GM23338 (cell line): Measurements from ENCODE around the gene SLC8A3. TPM values are rescaled to one million over a fixed set of nuclear protein-coding genes. Genes with fewer than 3 reads are reported as not detected.

ENCODE experiments used
- ATAC-seq: fragments of 200-7000 bp; cut with Tn5 transposase; 3 replicates; pipeline ENCODE4 v1.9.1; 2020
- DNase-seq: peaks from one replicate; pipeline ENCODE4 v3.0.0-alpha.2; 2015; ENCODE audit warnings: low spot score
- H2AFZ ChIP-seq: fragments of 200-600 bp; sonication (generic); 2 replicates; pipeline ENCODE4 v1.8.0; 2016; ENCODE audit warnings: antibody characterized with exemption, mild to moderate bottlenecking, moderate library complexity
- H3F3A ChIP-seq: fragments of 200-600 bp; sonication (generic); replicated peaks from 2 replicates; pipeline ENCODE4 v1.8.0; 2017; ENCODE audit warnings: antibody characterized with exemption, mixed run types, low read depth
- H3K27ac ChIP-seq: fragments of 200-600 bp; sonication (generic); 2 replicates; pipeline ENCODE4 v1.6.1; 2016; ENCODE audit warnings: low read depth
- H3K27me3 ChIP-seq: fragments of 200-600 bp; sonication (generic); 2 replicates; pipeline ENCODE4 v1.8.0; 2016; ENCODE audit warnings: mild to moderate bottlenecking, mixed run types, moderate library complexity; ENCODE audit not compliant: insufficient read depth
- H3K36me3 ChIP-seq: fragments of 200-600 bp; sonication (generic); 2 replicates; pipeline ENCODE4 v1.8.0; 2016; ENCODE audit warnings: mild to moderate bottlenecking; ENCODE audit not compliant: insufficient read depth
- H3K4me1 ChIP-seq: fragments of 200-600 bp; sonication (generic); 2 replicates; pipeline ENCODE4 v1.8.0; 2016; ENCODE audit warnings: mild to moderate bottlenecking, moderate library complexity; ENCODE audit not compliant: insufficient read depth
- H3K4me2 ChIP-seq: fragments of 200-600 bp; sonication (generic); 2 replicates; pipeline ENCODE4 v1.7.1; 2017; ENCODE audit warnings: mixed run types
- H3K4me3 ChIP-seq: fragments of 200-600 bp; sonication (generic); 2 replicates; pipeline ENCODE4 v1.6.1; 2016; ENCODE audit warnings: mixed run types
- H3K79me2 ChIP-seq: fragments of 200-600 bp; sonication (generic); replicated peaks from 2 replicates; pipeline ENCODE4 v1.8.0; 2017; ENCODE audit warnings: mild to moderate bottlenecking; ENCODE audit not compliant: insufficient read depth
- H3K9me2 ChIP-seq: fragments of 200-600 bp; sonication (generic); 2 replicates; pipeline ENCODE4 v1.8.0; 2017; ENCODE audit not compliant: insufficient read depth
- H4K20me1 ChIP-seq: fragments of 200-600 bp; sonication (generic); replicated peaks from 2 replicates; pipeline ENCODE4 v1.8.0; 2017; ENCODE audit warnings: mild to moderate bottlenecking; ENCODE audit not compliant: insufficient read depth
- H3K27ac Mint-ChIP-seq: 2 replicates; pipeline ENCODE4 v1.8.0; 2020; ENCODE audit warnings: inconsistent platforms, mild to moderate bottlenecking, moderate library complexity, mixed read lengths
- H3K27me3 Mint-ChIP-seq: 3 replicates; pipeline ENCODE4 v1.8.0; 2022; ENCODE audit warnings: low read depth, mild to moderate bottlenecking, moderate library complexity, mixed read lengths, inconsistent platforms; ENCODE audit not compliant: insufficient read depth, poor library complexity
- H3K36me3 Mint-ChIP-seq: 3 replicates; pipeline ENCODE4 v1.8.0; 2021; ENCODE audit warnings: low read depth, mild to moderate bottlenecking, inconsistent platforms, moderate library complexity, mixed read lengths
- H3K4me1 Mint-ChIP-seq: 3 replicates; pipeline ENCODE4 v1.8.0; 2020; ENCODE audit warnings: mild to moderate bottlenecking, inconsistent platforms, mixed read lengths
- H3K4me3 Mint-ChIP-seq: 3 replicates; pipeline ENCODE4 v1.8.0; 2021; ENCODE audit warnings: moderate library complexity, mild to moderate bottlenecking, inconsistent platforms, mixed read lengths
- H3K9me3 Mint-ChIP-seq: 3 replicates; pipeline ENCODE4 v1.8.0; 2020; ENCODE audit warnings: moderate library complexity, mild to moderate bottlenecking, inconsistent platforms, mixed read lengths
- CREB1 ChIP-seq: fragments of 250-450 bp; sonication (Bioruptor Pico); IDR thresholded peaks from 2 replicates; pipeline ENCODE4 v1.5.0; 2020; ENCODE audit warnings: low read depth, mild to moderate bottlenecking, moderate library complexity
- EZH2phosphoT487 ChIP-seq: fragments of 200-600 bp; sonication (generic); IDR thresholded peaks from one replicate; pipeline ENCODE4 v1.8.1; 2018; ENCODE audit warnings: antibody characterized with exemption; ENCODE audit not compliant: unreplicated experiment
- JUNB ChIP-seq: IDR thresholded peaks from one replicate; pipeline ENCODE4 v1.6.1; 2016; ENCODE audit warnings: antibody characterized with exemption; ENCODE audit not compliant: unreplicated experiment
- NANOG ChIP-seq: IDR thresholded peaks from 2 replicates; pipeline ENCODE4 v1.6.1; 2016; ENCODE audit warnings: antibody characterized with exemption, borderline replicate concordance
- POLR2AphosphoS5 ChIP-seq: IDR thresholded peaks from 2 replicates; pipeline ENCODE4 v1.6.1; 2016; ENCODE audit warnings: antibody characterized with exemption, low read depth
- STAT1 ChIP-seq: IDR thresholded peaks from one replicate; pipeline ENCODE4 v1.6.1; 2016; ENCODE audit warnings: antibody characterized with exemption; ENCODE audit not compliant: unreplicated experiment
- ZNF114 ChIP-seq: fragments of 250-450 bp; sonication (Bioruptor Pico); IDR thresholded peaks from 2 replicates; pipeline ENCODE4 v1.5.0; 2020; ENCODE audit warnings: mild to moderate bottlenecking, moderate library complexity
- ZNF331 ChIP-seq: fragments of 250-450 bp; sonication (Bioruptor Pico); IDR thresholded peaks from 2 replicates; pipeline ENCODE4 v1.5.0; 2020; ENCODE audit warnings: low read depth, mild to moderate bottlenecking, moderate library complexity
- polyA plus RNA-seq: library from polyadenylated mRNA; unstranded; fragments of >200 nt; fragmentation: Nextera tagmentation; extraction: Ambion mirVana; gene quantifications from 2 replicates; pipeline ENCODE4 v1.2.1, GENCODE V29; 2016
- total RNA-seq: library from RNA; depleted of rRNA; stranded (reverse); fragments of >200 nt; shearing (Covaris generic); gene quantifications from 2 replicates; pipeline ENCODE4 v1.2.3, GENCODE V29; 2014
- TF ChIP-seq, protein P1 (sequence below): IDR thresholded peaks from 2 replicates; pipeline ENCODE4 v1.6.1; 2016; ENCODE audit warnings: antibody characterized with exemption
- TF ChIP-seq, protein P2 (sequence below), 2 experiments: fragments of 200-600 bp in 1 of 2; sonication (generic) in 1 of 2; conservative IDR thresholded peaks; 2 replicates each; pipeline versions ENCODE4 v1.5.1 to v1.6.1; 2016 to 2017; ENCODE audit warnings: antibody characterized with exemption in 2 of 2, low read depth in 2 of 2, mild to moderate bottlenecking in 2 of 2, moderate library complexity in 1 of 2
- TF ChIP-seq, protein P3 (sequence below): IDR thresholded peaks from one replicate; pipeline ENCODE4 v1.6.1; 2018; ENCODE audit warnings: antibody characterized with exemption; ENCODE audit not compliant: unreplicated experiment
- TF ChIP-seq, protein P4 (sequence below): fragments of 250-450 bp; sonication (Bioruptor Pico); IDR thresholded peaks from 2 replicates; pipeline ENCODE4 v1.5.0; 2020; ENCODE audit warnings: mild to moderate bottlenecking, moderate library complexity

The SLC8A3 gene
- total and polyA plus RNA-seq, 2 experiments from 2014 or later = 0.82 to 2.0 TPM

DNA sequence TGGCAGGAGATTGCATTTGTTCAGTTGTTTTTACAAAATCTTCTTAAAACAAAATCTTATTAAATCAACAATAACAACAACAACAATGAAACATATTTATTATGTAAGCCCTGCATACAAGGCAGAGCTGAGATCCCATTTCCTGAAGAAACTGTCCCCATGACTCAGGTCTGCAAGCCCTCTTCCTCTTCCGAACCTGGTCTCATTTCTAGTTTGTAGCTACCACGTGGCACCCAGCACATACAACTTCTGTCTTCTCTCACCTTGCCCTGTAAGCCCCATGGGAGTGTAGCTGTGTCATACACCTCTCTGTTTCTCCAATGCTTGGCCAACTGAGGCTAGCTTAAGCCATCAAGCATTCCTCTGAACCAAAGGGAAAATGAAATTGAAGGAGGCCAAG is 106.4 kb downstream of the SLC8A3 start (continued):
- TF ChIP-seq, protein P1, sequence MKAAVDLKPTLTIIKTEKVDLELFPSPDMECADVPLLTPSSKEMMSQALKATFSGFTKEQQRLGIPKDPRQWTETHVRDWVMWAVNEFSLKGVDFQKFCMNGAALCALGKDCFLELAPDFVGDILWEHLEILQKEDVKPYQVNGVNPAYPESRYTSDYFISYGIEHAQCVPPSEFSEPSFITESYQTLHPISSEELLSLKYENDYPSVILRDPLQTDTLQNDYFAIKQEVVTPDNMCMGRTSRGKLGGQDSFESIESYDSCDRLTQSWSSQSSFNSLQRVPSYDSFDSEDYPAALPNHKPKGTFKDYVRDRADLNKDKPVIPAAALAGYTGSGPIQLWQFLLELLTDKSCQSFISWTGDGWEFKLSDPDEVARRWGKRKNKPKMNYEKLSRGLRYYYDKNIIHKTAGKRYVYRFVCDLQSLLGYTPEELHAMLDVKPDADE = no peak
- TF ChIP-seq ZNF331 (CRISPR knock-in tag) = no peak

DNA sequence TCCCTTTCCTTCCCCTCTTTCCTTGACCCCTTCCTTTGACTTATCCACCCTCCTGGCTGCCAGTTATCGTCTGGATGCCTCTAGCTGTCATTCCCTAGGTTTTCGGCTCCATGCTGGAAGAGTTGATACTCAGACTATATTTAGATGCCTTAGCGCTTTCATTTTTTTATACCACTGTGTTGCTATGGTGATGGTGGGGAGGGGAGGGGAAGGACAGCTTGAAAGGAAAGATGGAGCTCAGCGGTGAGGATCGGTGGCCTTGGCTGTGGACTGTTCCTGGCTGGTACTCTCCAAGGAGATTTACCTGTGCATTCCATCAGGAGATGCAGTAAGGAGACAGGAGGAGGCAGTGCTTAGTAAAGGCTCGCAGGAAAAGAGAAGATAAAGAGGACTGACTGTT is 108.7 kb downstream of the SLC8A3 start:
- Histone ChIP-seq H3K27me3 (no peaks in the 10 kb centered on the region), H3K27ac (no peak overlapping the region), H3K4me3 (no peak overlapping the region), H3K4me2 (no peak overlapping the region), H3K9me2 (peaks cover 7% of the 10 kb centered on the region; the same call in 1 of the 2 replicates), H3F3A (no peaks in the 10 kb centered on the region), H3K36me3 (no peaks in the 10 kb centered on the region), H3K79me2 (no peaks in the 10 kb centered on the region), H4K20me1 (no peaks in the 10 kb centered on the region), H3K4me1 (peaks cover 7% of the 10 kb centered on the region), H2AFZ (no peak overlapping the region)
- Mint-ChIP-seq H3K27ac (no peak overlapping the region), H3K4me3 (no peak overlapping the region), H3K4me1 (peaks cover 21% of the 10 kb centered on the region), H3K36me3 (no peaks in the 10 kb centered on the region), H3K27me3 (peaks cover 8% of the 10 kb centered on the region), H3K9me3 (no peaks in the 10 kb centered on the region)
- ATAC-seq (no peak), DNase-seq (no peak)
- TF ChIP-seq STAT1 (no peak), EZH2phosphoT487 (no peak), NANOG (no peak), CREB1 (CRISPR knock-in tag) (no peak), POLR2AphosphoS5 (no peak), ZNF331 (CRISPR knock-in tag) (no peak), ZNF114 (CRISPR knock-in tag) (no peak), JUNB (no peak)
- TF ChIP-seq, protein P1 = no peak
- TF ChIP-seq, protein P2, sequence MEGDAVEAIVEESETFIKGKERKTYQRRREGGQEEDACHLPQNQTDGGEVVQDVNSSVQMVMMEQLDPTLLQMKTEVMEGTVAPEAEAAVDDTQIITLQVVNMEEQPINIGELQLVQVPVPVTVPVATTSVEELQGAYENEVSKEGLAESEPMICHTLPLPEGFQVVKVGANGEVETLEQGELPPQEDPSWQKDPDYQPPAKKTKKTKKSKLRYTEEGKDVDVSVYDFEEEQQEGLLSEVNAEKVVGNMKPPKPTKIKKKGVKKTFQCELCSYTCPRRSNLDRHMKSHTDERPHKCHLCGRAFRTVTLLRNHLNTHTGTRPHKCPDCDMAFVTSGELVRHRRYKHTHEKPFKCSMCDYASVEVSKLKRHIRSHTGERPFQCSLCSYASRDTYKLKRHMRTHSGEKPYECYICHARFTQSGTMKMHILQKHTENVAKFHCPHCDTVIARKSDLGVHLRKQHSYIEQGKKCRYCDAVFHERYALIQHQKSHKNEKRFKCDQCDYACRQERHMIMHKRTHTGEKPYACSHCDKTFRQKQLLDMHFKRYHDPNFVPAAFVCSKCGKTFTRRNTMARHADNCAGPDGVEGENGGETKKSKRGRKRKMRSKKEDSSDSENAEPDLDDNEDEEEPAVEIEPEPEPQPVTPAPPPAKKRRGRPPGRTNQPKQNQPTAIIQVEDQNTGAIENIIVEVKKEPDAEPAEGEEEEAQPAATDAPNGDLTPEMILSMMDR (conservative IDR thresholded peaks at IDR 0.05; ENCODE audit: low read depth in 2 of 2) = no peak
- TF ChIP-seq, protein P3, sequence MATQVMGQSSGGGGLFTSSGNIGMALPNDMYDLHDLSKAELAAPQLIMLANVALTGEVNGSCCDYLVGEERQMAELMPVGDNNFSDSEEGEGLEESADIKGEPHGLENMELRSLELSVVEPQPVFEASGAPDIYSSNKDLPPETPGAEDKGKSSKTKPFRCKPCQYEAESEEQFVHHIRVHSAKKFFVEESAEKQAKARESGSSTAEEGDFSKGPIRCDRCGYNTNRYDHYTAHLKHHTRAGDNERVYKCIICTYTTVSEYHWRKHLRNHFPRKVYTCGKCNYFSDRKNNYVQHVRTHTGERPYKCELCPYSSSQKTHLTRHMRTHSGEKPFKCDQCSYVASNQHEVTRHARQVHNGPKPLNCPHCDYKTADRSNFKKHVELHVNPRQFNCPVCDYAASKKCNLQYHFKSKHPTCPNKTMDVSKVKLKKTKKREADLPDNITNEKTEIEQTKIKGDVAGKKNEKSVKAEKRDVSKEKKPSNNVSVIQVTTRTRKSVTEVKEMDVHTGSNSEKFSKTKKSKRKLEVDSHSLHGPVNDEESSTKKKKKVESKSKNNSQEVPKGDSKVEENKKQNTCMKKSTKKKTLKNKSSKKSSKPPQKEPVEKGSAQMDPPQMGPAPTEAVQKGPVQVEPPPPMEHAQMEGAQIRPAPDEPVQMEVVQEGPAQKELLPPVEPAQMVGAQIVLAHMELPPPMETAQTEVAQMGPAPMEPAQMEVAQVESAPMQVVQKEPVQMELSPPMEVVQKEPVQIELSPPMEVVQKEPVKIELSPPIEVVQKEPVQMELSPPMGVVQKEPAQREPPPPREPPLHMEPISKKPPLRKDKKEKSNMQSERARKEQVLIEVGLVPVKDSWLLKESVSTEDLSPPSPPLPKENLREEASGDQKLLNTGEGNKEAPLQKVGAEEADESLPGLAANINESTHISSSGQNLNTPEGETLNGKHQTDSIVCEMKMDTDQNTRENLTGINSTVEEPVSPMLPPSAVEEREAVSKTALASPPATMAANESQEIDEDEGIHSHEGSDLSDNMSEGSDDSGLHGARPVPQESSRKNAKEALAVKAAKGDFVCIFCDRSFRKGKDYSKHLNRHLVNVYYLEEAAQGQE = no peak
- TF ChIP-seq, protein P4, sequence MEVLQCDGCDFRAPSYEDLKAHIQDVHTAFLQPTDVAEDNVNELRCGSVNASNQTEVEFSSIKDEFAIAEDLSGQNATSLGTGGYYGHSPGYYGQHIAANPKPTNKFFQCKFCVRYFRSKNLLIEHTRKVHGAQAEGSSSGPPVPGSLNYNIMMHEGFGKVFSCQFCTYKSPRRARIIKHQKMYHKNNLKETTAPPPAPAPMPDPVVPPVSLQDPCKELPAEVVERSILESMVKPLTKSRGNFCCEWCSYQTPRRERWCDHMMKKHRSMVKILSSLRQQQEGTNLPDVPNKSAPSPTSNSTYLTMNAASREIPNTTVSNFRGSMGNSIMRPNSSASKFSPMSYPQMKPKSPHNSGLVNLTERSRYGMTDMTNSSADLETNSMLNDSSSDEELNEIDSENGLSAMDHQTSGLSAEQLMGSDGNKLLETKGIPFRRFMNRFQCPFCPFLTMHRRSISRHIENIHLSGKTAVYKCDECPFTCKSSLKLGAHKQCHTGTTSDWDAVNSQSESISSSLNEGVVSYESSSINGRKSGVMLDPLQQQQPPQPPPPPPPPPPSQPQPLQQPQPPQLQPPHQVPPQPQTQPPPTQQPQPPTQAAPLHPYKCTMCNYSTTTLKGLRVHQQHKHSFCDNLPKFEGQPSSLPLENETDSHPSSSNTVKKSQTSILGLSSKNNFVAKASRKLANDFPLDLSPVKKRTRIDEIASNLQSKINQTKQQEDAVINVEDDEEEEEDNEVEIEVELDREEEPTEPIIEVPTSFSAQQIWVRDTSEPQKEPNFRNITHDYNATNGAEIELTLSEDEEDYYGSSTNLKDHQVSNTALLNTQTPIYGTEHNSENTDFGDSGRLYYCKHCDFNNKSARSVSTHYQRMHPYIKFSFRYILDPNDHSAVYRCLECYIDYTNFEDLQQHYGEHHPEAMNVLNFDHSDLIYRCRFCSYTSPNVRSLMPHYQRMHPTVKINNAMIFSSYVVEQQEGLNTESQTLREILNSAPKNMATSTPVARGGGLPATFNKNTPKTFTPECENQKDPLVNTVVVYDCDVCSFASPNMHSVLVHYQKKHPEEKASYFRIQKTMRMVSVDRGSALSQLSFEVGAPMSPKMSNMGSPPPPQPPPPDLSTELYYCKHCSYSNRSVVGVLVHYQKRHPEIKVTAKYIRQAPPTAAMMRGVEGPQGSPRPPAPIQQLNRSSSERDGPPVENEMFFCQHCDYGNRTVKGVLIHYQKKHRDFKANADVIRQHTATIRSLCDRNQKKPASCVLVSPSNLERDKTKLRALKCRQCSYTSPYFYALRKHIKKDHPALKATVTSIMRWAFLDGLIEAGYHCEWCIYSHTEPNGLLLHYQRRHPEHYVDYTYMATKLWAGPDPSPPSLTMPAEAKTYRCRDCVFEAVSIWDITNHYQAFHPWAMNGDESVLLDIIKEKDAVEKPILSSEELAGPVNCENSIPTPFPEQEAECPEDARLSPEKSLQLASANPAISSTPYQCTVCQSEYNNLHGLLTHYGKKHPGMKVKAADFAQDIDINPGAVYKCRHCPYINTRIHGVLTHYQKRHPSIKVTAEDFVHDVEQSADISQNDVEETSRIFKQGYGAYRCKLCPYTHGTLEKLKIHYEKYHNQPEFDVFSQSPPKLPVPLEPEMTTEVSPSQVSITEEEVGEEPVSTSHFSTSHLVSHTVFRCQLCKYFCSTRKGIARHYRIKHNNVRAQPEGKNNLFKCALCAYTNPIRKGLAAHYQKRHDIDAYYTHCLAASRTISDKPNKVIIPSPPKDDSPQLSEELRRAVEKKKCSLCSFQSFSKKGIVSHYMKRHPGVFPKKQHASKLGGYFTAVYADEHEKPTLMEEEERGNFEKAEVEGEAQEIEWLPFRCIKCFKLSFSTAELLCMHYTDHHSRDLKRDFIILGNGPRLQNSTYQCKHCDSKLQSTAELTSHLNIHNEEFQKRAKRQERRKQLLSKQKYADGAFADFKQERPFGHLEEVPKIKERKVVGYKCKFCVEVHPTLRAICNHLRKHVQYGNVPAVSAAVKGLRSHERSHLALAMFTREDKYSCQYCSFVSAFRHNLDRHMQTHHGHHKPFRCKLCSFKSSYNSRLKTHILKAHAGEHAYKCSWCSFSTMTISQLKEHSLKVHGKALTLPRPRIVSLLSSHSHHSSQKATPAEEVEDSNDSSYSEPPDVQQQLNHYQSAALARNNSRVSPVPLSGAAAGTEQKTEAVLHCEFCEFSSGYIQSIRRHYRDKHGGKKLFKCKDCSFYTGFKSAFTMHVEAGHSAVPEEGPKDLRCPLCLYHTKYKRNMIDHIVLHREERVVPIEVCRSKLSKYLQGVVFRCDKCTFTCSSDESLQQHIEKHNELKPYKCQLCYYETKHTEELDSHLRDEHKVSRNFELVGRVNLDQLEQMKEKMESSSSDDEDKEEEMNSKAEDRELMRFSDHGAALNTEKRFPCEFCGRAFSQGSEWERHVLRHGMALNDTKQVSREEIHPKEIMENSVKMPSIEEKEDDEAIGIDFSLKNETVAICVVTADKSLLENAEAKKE = no peak
